ENCODE measurements around the gene OSBPL6.

The OSBPL6 gene

DNA sequence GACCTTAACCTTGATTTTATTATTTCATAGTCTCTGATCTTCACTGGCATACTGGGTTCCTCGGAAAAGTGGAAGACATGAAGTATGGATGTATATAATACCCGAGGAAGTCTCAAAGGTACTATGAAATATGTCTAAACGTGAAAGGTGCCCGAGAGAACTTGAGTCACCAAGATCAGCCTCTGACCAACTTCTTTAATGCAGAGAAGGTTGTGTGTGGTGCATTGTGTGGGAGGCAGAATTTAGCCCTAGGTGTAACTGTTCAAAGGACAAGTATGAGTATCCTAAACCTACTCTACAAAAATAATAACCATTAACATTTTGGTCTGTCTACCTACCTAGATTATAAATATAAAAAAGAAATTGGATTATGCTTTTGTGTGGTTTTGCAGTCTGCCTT lies 36.1 kb downstream of the OSBPL6 start:
- TF ChIP-seq EZH2 (IDR thresholded peaks at IDR 0.05; ENCODE audit: borderline replicate concordance, low read depth, low read length, severe bottlenecking) = no peak
- TF ChIP-seq, protein P1, sequence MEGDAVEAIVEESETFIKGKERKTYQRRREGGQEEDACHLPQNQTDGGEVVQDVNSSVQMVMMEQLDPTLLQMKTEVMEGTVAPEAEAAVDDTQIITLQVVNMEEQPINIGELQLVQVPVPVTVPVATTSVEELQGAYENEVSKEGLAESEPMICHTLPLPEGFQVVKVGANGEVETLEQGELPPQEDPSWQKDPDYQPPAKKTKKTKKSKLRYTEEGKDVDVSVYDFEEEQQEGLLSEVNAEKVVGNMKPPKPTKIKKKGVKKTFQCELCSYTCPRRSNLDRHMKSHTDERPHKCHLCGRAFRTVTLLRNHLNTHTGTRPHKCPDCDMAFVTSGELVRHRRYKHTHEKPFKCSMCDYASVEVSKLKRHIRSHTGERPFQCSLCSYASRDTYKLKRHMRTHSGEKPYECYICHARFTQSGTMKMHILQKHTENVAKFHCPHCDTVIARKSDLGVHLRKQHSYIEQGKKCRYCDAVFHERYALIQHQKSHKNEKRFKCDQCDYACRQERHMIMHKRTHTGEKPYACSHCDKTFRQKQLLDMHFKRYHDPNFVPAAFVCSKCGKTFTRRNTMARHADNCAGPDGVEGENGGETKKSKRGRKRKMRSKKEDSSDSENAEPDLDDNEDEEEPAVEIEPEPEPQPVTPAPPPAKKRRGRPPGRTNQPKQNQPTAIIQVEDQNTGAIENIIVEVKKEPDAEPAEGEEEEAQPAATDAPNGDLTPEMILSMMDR (IDR thresholded peaks at IDR 0.05; ENCODE audit: borderline replicate concordance, extremely low read depth, low read length, poor library complexity, severe bottlenecking) = no peak
- no peak for ATAC-seq (ENCODE audit: insufficient read depth, low read depth)
- no peaks in the 10 kb centered on the region for H3K79me2 ChIP-seq (ENCODE audit: insufficient read depth, low read length)

DNA sequence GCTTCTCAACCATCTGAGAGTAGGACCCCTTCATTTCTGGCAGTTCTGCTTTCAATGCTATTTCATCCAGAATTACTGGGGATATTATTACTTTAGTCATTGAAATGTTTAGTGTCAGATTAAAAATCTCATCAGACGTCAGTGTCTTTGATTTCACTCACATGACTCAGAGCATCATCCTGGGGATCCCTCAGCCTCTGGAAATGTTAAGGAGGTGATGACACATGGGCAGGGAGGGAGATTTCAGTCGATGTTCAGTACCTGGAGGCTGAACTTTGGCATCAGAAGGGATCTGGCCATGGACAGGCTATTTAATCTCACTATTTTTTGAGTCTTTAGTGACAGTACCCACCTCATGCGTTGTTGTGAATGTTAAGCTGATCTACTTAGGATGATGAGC lies 39.1 kb downstream of the OSBPL6 start:
- Histone ChIP-seq H3K27ac (ENCODE audit: low read length) (no peak overlapping the region), H3K9ac (ENCODE audit: low read depth, low read length) (no peak overlapping the region), H3K79me2 (ENCODE audit: insufficient read depth, low read length) (no peaks in the 10 kb centered on the region), H3K4me2 (ENCODE audit: insufficient read depth, low read length) (no peak overlapping the region), H3K9me3 (ENCODE audit: insufficient read depth, low read length, severe bottlenecking) (no peaks in the 10 kb centered on the region), H4K20me1 (ENCODE audit: insufficient read depth, low read length) (no peaks in the 10 kb centered on the region), H3K36me3 (ENCODE audit: insufficient read depth, low read length) (no peaks in the 10 kb centered on the region), H3K4me1 (ENCODE audit: insufficient read depth, low read length) (no peaks in the 10 kb centered on the region), H2AFZ (ENCODE audit: low read depth, low read length) (no peak overlapping the region), H3K27me3 (ENCODE audit: insufficient read depth, low read length, poor library complexity) (peaks cover 8% of the 10 kb centered on the region), H3K4me3 (ENCODE audit: low read depth in 1 of 2, low read length in 2 of 2) (no peak overlapping the region)
- ATAC-seq (ENCODE audit: insufficient read depth, low read depth) = no peak
- TF ChIP-seq, protein P1 (IDR thresholded peaks at IDR 0.05; ENCODE audit: borderline replicate concordance, extremely low read depth, low read length, poor library complexity, severe bottlenecking) = no peak
- TF ChIP-seq EZH2 (IDR thresholded peaks at IDR 0.05; ENCODE audit: borderline replicate concordance, low read depth, low read length, severe bottlenecking) = no peak
- no peak for DNase-seq

More for the DNA sequence above, 36.1 kb downstream of the OSBPL6 start:
- no peak overlapping the region for H3K4me2 ChIP-seq (ENCODE audit: insufficient read depth, low read length)
- no peak overlapping the region for H3K4me3 ChIP-seq (ENCODE audit: low read depth in 1 of 2, low read length in 2 of 2)
- no peak overlapping the region for H3K9ac ChIP-seq (ENCODE audit: low read depth, low read length)
- H3K9me3 ChIP-seq (ENCODE audit: insufficient read depth, low read length, severe bottlenecking) = no peaks in the 10 kb centered on the region
- no peak for DNase-seq
- H4K20me1 ChIP-seq (ENCODE audit: insufficient read depth, low read length) = no peaks in the 10 kb centered on the region
- H3K27me3 ChIP-seq (ENCODE audit: insufficient read depth, low read length, poor library complexity) = peaks cover 5% of the 10 kb centered on the region
- no peak overlapping the region for H3K27ac ChIP-seq (ENCODE audit: low read length)
- H3K36me3 ChIP-seq (ENCODE audit: insufficient read depth, low read length) = no peaks in the 10 kb centered on the region
- H3K4me1 ChIP-seq (ENCODE audit: insufficient read depth, low read length) = no peaks in the 10 kb centered on the region
- H2AFZ ChIP-seq (ENCODE audit: low read depth, low read length) = no peak overlapping the region

DNA sequence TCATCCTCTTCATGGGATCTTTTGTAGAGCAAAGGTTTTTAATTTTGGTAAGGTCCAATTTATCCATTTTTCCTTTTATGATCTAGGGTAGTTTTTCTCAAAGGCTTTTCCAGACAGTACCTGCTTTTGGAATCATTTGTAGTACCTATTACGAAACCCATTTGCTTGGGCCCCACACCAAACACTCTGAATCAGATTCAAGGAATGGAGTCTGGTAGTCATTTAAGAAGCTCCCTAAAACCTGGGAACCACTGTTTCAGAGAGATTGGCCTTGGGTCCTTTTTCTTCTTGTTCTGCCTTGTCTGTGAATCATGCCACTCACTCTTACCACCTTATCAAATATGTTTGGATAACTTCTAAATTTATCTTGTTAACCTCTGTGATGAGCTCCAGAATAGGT lies 40.3 kb downstream of the OSBPL6 start:
- Histone ChIP-seq H3K27ac (ENCODE audit: low read length) (no peak overlapping the region), H3K4me3 (ENCODE audit: low read depth in 1 of 2, low read length in 2 of 2) (no peak overlapping the region), H3K9me3 (ENCODE audit: insufficient read depth, low read length, severe bottlenecking) (no peaks in the 10 kb centered on the region), H3K9ac (ENCODE audit: low read depth, low read length) (no peak overlapping the region), H2AFZ (ENCODE audit: low read depth, low read length) (no peak overlapping the region), H3K4me1 (ENCODE audit: insufficient read depth, low read length) (no peaks in the 10 kb centered on the region), H3K27me3 (ENCODE audit: insufficient read depth, low read length, poor library complexity) (peaks cover 6% of the 10 kb centered on the region), H3K79me2 (ENCODE audit: insufficient read depth, low read length) (no peaks in the 10 kb centered on the region), H3K4me2 (ENCODE audit: insufficient read depth, low read length) (no peak overlapping the region), H3K36me3 (ENCODE audit: insufficient read depth, low read length) (no peaks in the 10 kb centered on the region), H4K20me1 (ENCODE audit: insufficient read depth, low read length) (no peaks in the 10 kb centered on the region)
- no peak for TF ChIP-seq EZH2 (IDR thresholded peaks at IDR 0.05; ENCODE audit: borderline replicate concordance, low read depth, low read length, severe bottlenecking)
- TF ChIP-seq, protein P1 (IDR thresholded peaks at IDR 0.05; ENCODE audit: borderline replicate concordance, extremely low read depth, low read length, poor library complexity, severe bottlenecking) = no peak
- ATAC-seq (ENCODE audit: insufficient read depth, low read depth) = no peak
- no peak for DNase-seq
